NCI-H1105 treated with DMSO at 0.1 percent for 48 hours (cell line): Measurements from ENCODE around the gene CDHR3.
"Not testable (repeated sequence)": the region's sequence is repeated elsewhere in the genome, so short reads cannot be mapped to it uniquely, and the experiment has no call there.

Experiments
- DNase-seq: peaks from one replicate; lab custom pipeline; 2025; lab: John Stamatoyannopoulos, UW

CDHR3 gene

DNA sequence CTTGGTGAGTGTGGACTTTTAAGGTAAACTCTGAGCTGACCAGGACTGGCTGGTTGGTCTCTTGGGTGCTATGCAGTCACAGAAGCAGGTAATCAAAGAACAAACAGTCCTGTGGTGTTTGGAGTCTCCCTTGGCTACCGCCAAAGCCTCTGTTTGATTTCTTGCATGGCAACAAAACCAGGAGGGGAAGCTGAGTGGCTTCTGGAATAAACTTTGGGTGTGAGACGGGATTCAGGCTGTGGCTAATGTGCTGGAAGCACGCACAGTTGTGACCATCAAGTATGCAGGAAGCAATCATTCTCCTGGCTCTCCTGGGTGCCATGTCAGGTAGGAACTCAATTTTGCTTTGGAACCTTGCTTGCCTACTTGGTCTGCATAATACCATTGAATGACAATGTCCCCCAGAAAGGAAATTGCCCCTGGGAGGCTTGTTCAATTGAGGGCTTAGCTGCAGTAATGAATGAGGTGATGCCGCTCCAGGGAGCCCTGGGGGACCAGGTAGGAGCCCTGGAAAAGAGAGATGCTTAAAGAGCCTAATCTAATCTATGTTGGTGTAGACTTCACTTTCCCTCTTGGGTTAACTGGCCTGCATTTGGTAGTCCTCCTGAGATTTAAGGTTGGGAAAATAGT lies at the start of gene CDHR3:
TSS of gene CDHR3 (plus strand) at position 227 of the 630 bp plus-strand sequence. CDS start at position 282, 55 bp downstream.
- no peak for DNase-seq

- no peak for DNase-seq
Observed at GRCh38 chr7:105913947-105914346, 49.1 kb upstream of the CDHR3 start.

DNA sequence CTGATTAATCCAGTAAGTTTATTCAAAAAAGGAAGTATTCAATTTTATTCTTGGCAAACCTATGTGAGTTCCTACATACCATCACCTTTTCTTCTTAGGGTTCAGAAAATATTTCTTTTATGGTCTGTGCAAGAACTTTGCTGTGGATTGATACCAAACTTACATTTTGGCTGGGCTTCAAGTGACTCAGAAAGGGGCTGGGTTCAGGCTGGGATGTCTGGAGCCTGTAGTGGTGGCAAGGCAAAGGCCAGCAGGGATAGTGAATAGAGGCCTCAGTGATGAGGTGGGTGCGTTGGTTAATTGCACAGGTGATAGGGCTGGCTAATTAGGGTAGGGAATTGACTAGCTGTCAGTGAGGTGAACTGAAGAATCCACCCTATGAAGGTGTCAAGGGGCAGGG lies 46.5 kb upstream of the CDHR3 start:
- no peak for DNase-seq

- no peak for DNase-seq
Observed at GRCh38 chr7:105917659-105918058, 45.4 kb upstream of the CDHR3 start.

DNA sequence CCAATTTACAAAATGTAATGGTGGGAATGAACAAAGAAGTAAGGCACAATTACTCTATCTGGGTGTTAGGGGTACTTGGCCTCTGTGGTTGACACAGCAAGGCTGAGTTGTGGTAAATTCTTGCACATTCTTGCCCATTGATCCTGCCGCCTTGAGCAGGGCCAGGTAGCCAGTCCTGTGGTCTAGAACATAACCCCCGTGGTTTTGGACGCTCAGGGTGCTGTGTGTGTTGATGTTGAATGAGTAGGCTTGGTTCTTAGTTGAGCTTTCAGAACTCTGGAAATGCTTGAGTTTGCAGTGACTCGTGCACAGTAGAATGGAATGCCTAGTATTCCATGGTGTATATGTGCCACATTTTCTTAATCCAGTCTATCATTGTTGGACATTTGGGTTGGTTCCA lies 42.3 kb upstream of the CDHR3 start:
- DNase-seq, result no peak

DNA sequence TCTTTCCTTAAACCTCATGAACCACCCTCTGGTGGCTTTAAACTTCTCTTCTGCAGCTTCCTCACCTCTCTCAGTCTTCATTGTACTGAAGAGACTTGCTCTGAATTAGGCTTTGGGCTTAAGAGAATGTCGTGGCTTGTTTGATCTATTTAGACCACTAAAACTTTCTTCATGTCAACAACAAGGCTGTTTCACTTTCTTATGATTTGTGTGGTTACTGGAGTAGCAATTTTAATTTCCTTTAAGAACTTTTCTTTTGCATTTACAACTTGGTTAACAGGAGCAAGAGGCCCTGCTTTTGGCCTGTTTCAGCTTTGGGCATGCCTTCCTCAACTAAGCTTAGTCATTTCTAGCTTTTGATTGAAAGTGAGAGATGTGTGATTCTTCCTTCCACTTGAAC lies 38.1 kb upstream of the CDHR3 start:
- no peak for DNase-seq

DNA sequence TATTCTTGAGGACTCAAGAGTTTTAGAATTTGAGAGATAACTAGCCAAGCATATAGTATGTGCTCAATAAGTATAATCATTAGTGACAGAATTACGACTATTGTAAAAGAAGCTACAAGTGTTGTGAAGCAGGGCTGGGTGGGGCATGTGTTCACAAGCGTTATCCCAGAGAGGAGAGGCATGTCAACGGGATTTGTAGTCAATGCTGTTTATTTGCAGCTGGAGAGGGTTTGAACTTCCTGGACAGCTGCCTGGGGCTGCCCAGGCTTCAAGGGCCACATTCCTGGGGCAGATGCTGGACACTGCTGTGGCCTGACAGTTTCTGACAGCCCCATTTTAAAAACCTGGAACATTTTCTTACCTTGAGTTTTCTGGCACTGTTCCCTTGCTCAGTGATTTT lies 36.9 kb upstream of the CDHR3 start:
- no peak for DNase-seq

GRCh38 chr7:105931179-105931578 lies 31.9 kb upstream of the CDHR3 start:
- DNase-seq, result no peak

DNA sequence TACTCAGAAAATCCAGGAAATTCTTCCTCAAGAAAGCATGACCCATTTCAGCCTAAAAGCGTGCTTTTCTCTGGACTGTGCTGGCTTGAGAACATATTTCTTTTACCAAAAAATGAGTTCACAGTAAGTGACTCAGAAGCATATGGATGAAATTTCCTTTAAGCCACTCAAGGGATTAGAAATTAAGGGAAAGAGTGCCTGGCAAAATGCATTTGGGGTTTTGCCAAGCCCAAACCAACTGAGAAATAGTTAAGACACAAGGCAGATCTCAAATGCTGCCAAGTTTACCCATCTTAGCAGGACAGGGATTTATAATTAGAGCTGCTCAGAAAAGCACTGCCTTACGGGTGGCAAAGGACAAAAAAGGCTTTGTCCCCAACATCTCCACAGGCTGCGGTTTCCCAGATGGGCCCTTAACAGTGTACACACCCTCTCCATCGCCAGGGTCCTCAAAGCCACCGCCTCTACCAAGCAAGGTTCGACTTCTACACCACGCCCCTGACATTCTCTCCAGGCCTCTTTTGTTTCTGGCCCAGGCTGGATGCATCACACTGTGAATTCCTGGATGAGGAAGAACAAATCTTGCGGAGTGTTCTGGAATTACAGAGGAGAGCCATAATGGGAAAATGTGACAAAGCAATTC lies 30.1 kb upstream of the CDHR3 start:
- no peak for DNase-seq

GRCh38 chr7:105934572-105935185 lies 28.4 kb upstream of the CDHR3 start:
- DNase-seq, result peak; percentile 62

- DNase-seq, result peak; percentile 88
Observed at GRCh38 chr7:105935250-105935649, 27.8 kb upstream of the CDHR3 start.

- no peak for DNase-seq
Observed at GRCh38 chr7:105937411-105937810, 25.7 kb upstream of the CDHR3 start.

- DNase-seq, result no peak
Observed at GRCh38 chr7:105940109-105940508, 23.0 kb upstream of the CDHR3 start.

- no peak for DNase-seq
Observed at GRCh38 chr7:105941596-105941995, 21.5 kb upstream of the CDHR3 start.

GRCh38 chr7:105943486-105943885 lies 19.6 kb upstream of the CDHR3 start:
- DNase-seq, result no peak

GRCh38 chr7:105945848-105946247 lies 17.2 kb upstream of the CDHR3 start:
- DNase-seq, result no peak

DNA sequence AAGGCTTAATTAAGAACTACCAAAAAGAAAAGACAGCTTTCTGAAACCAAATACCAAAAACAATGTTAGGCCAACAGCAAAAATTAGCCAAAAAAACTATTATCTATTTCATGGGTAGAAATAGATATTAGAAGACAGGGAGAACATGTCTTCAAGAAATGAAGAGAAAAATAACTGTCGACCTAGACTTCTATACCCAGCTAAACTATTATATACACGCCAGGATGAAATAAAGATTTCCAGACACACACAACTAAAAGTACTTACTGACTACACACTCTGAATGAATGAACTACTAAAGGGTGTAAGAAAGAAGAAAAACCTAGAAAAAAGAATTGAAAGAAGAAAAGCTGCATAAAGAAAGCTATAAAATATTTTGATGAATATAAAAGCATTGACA lies 11.5 kb upstream of the CDHR3 start:
- DNase-seq, result no peak

DNA sequence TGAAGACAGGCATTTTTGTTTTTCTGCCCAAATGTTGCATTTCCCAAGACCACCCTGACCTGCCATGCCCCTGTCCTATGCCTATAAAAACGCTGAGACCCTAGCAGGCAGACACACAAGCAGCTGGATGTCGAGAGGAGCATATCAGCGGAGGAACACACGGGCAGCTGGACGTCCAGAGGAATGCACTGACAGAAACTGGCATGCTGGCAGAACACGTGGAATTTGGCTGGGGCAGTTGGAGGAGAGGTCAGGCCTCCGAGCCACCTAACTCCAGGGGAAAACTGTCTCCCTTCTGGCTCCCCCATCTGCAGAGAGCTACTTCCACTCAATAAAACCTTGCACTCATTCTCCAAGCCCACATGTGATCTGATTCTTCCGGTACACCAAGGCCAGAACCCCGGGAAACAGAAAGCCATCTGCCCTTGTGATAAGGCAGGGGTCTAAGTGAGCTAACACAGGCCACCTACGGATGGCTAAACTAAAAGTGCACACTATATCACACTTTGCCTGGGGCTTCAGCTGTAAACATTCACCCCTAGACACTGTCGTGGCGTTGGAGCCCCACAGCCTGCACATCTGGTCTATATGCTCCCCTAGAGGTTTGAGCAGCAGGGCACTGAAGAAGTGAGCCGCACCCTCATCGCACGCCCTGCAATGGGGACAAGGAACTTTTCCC lies 10.0 kb upstream of the CDHR3 start:
- no peak for DNase-seq

- no peak for DNase-seq
Observed at GRCh38 chr7:105954711-105955110, 8.4 kb upstream of the CDHR3 start.

GRCh38 chr7:105955651-105956466 lies 7.2 kb upstream of the CDHR3 start:
- DNase-seq, result not testable (repeated sequence)

DNA sequence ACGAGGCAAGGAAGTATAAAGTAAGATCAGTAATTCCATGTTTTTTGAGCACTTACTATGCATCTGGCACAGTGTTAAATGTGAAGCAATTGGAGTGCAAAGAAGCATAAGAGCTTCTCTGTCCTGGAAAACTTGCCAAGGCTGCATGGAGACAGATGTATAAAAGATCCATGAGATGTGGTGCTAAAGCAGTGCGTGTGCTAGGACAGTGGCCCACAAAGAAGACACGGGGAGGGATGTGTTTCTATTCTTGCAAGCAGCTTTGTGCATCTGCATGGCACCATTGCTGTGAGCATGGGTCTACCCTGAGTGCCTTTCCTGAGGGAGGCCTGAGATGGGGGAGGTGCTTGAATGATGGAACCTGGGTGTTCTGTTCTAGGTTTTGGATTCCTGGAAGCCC lies 5.1 kb upstream of the CDHR3 start:
- no peak for DNase-seq

- DNase-seq, result no peak
Observed at GRCh38 chr7:105962353-105962752, 711 bp upstream of the CDHR3 start.
